Measurements from ENCODE around the gene RNU6-9.
"Not testable (repeated sequence)": the region's sequence is repeated elsewhere in the genome, so short reads cannot be mapped to it uniquely, and the experiment has no call there.

GRCh38 chr19:877992-878660 lies 15.2 kb upstream of the RNU6-9 start:
- not testable (repeated sequence) for TF ChIP-seq POLR2A, CTCF, EP300, POLR2AphosphoS5 (IDR thresholded peaks at IDR 0.05)

All from suprapubic skin (tissue), 4 donors.